Choroid plexus epithelial cell (primary cell): ENCODE measurements around the gene ZSWIM9.

ENCODE experiments used
- DNase-seq: peaks from one replicate; pipeline ENCODE4 v3.0.0-alpha.2; 2010; ENCODE audit warnings: low read depth
- H3K4me3 ChIP-seq: 2 replicates; pipeline ENCODE4 v1.5.1; 2011; ENCODE audit warnings: low read depth, mild to moderate bottlenecking, control low read depth, low read length, moderate library complexity
- TF ChIP-seq, protein P1 (sequence below): conservative IDR thresholded peaks from 2 replicates; pipeline ENCODE4 v1.5.1; 2011; ENCODE audit warnings: low read depth, mild to moderate bottlenecking, control low read depth, inconsistent platforms, low read length, moderate library complexity

The ZSWIM9 gene

DNA sequence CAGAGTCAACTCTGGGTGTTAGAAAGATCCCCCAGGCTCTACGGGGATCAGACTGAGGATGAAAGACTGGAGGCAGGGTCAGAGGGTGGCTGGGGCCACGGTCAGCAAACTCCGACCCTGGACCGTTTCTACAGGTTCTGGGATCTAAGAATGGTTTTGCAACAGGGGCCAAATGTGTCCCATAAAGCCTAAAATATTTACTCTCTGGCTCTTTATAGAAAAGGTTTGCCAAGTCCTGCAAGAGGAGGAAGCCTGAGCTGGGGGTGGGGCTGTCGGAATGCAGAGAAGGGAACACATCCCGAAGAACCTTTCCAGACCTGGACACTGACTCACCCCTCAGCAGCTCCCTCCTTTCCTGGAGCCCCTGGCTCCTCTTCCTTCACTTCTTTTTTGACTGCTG, 21.1 kb upstream of the ZSWIM9 start:
- DNase-seq: no peak
- TF ChIP-seq, protein P1, sequence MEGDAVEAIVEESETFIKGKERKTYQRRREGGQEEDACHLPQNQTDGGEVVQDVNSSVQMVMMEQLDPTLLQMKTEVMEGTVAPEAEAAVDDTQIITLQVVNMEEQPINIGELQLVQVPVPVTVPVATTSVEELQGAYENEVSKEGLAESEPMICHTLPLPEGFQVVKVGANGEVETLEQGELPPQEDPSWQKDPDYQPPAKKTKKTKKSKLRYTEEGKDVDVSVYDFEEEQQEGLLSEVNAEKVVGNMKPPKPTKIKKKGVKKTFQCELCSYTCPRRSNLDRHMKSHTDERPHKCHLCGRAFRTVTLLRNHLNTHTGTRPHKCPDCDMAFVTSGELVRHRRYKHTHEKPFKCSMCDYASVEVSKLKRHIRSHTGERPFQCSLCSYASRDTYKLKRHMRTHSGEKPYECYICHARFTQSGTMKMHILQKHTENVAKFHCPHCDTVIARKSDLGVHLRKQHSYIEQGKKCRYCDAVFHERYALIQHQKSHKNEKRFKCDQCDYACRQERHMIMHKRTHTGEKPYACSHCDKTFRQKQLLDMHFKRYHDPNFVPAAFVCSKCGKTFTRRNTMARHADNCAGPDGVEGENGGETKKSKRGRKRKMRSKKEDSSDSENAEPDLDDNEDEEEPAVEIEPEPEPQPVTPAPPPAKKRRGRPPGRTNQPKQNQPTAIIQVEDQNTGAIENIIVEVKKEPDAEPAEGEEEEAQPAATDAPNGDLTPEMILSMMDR: no peak
- no peak overlapping the region for H3K4me3 ChIP-seq

DNA sequence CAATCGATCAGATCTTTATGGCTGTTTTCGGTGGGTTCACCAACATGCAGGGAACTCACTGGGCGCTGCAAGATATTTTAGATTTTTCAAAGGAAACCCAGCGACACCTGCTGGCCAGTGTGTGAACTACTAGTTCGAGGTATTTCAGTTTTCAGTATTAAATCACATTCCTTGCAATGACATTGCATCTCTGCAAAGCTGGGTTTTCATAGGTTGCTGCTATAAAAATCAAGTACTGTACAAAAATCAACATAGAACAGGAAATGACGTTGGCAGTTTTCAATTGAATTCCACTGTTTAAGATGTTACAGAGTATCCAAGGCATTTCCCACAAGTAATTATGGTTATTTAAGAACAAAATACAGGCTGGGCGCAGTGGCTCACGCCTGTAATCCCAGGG, 17.9 kb upstream of the ZSWIM9 start:
- TF ChIP-seq, protein P1: peak; percentile 81
- H3K4me3 ChIP-seq: no peak overlapping the region
- DNase-seq: peak; percentile 77

DNA sequence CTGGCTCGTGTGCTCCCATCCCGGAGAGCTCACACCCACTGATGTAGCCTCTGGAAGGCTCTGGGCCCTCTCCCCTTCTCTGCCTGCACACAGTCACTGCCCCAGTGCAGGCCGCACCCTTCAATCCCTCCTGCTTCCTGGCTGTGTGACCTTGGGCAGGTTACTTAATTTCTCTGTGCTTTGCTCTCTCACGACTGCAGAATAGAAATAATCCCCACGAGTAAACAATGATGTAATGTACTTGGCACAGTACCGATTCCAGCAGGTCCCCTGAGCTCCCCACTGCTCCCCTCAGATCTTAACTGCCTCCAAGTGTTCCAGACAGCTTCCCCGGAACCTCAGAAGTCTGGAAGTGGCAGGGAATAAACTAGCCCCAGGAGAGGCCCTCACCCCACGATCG, 16.5 kb upstream of the ZSWIM9 start:
- H3K4me3 ChIP-seq: no peak overlapping the region
- TF ChIP-seq, protein P1: no peak
- peak; percentile 25 for DNase-seq

DNA sequence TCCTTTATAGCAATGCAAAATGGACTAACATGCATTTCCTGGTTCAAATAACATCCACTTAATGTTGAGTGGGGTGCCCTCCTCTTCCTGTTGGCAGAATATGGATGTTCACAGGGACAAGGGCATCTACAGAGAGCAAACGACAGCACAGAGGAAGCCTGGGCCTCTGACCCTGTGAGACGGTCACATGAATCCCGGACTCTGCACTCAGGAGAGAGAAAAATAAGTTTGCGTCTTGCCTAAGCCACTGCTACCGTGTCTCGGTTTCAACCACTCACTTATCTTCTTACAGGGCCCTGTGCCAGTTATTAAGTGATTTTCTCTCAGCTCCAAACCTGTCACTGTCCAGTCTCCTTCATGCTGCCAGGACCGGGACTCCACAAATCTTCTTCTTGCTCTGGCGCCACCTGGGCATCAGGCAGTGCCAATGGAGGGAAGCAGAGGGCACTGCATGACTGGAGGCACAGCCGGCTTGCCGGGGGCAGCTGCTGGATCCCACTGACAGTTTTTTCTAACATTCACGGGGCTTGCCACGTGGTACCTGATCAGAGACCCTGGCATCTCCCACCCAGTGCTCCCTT, 12.2 kb upstream of the ZSWIM9 start:
- TF ChIP-seq, protein P1: no peak
- no peak for DNase-seq
- H3K4me3 ChIP-seq: no peak overlapping the region

DNA sequence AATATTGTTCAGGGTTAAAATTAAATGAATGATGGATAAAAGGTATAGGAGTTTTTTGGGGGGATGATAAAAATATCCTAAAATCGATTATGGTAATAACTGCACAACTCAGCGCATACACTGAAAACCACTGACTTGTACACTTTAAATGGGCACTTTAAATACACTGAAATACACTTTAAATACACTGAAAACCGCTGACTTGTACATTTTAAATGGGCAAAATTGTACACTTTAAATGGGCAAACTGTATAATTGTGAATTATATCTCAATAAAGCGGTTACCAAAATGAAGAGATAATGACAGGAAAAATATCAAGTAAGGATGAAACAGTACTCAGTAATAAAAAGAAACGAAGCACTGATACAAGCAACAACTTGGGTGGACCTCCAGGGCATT, 1.8 kb upstream of the ZSWIM9 start:
- DNase-seq: no peak
- no peak overlapping the region for H3K4me3 ChIP-seq
- TF ChIP-seq, protein P1: no peak

DNA sequence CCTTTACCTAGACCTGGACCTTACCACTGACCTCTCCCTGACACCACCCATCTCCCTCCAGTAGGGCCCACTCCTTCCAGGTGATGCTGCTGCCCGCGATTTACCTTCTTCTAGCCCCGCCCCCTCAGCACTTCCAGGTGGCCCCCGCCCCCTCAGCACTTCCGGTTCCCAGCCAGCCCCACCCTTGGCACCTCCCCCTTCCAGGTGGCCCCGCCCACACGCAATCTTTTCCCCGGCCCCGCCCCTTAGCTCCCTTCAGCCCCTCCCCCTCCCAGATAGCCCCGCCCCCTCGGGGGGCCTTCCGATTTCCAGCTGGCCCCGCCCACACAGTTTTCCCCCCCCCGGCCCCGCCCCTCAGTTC, 922 bp upstream of the ZSWIM9 start:
- peak; percentile 75 for DNase-seq
- TF ChIP-seq, protein P1: no peak
- H3K4me3 ChIP-seq: peak overlapping the region; percentile 88

DNA sequence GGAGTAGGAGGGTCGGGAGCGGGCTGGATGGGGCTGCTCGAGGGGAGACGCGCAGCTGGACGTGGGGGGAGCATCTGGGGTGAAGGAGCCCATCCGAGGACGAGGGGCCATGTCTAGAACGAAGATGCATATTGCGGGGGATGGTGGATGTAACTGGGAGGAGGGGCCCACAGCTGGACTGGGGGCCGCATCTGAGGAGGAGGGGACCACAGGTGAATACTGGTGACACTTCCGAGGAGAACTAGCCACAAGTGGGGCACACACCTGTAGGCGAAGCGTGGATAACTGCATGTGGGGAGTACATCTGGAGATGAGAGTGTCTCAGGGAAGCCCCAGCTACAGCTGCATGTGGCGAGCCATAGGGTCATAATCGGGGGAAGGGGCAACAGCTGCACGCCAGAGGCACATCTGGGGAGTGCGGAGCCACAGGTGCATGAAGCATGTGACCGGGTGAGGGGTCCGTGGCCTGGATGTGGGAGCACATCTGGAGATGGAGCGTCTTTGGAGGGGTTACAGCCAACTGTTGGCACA, 402 bp downstream of the ZSWIM9 start:
- TF ChIP-seq, protein P1: no peak
- peak overlapping the region; percentile 88 for H3K4me3 ChIP-seq
- peak; percentile 9 for DNase-seq
